K562 (cell line): ENCODE results near the gene CELF4. TPM values are rescaled to one million over a fixed set of nuclear protein-coding genes. Genes with fewer than 3 reads are reported as not detected.
A peak's percentile ranks its signal among the peaks of the same experiment; 100 is the strongest.

Source experiments
- ARNT ChIP-seq, 2 experiments: fragments of 450-650 bp; IDR thresholded peaks; 2 replicates each; pipeline ENCODE4 v1.6.1; 2016; ENCODE audit warnings: mild to moderate bottlenecking in 1 of 2
- ELF2 ChIP-seq: fragments of 250-450 bp; sonication (Bioruptor Pico); IDR thresholded peaks from 2 replicates; pipeline ENCODE4 v1.5.0; 2021; ENCODE audit warnings: mild to moderate bottlenecking
- ETS2 ChIP-seq: IDR thresholded peaks from 2 replicates; pipeline ENCODE4 v1.6.1; 2016; ENCODE audit warnings: borderline replicate concordance, missing genetic modification characterization, mild to moderate bottlenecking, moderate library complexity, missing compliant biosample characterization; ENCODE audit not compliant: poor library complexity, severe bottlenecking
- EWSR1 ChIP-seq: fragments of 450-650 bp; IDR thresholded peaks from 2 replicates; pipeline ENCODE4 v1.6.1; 2018; ENCODE audit warnings: borderline replicate concordance, mild to moderate bottlenecking, low read depth, moderate library complexity; ENCODE audit not compliant: partially characterized antibody
- EZH2 ChIP-seq: IDR thresholded peaks from 2 replicates; pipeline ENCODE4 v1.6.1; 2012; ENCODE audit warnings: low read depth, mild to moderate bottlenecking, inconsistent platforms, low read length, borderline replicate concordance
- MCM7 ChIP-seq, 2 experiments: fragments of 450-650 bp; IDR thresholded peaks; 2 replicates each; pipeline ENCODE4 v1.6.1; 2016 to 2018
- MTA2 ChIP-seq: fragments of 450-650 bp; IDR thresholded peaks from 2 replicates; pipeline ENCODE4 v1.6.1; 2016; ENCODE audit warnings: low read depth
- NONO ChIP-seq, 2 experiments: fragments of 200-400 bp in 1 of 2; fragments of 450-650 bp in 1 of 2; formaldehyde crosslinking in 1 of 2; IDR thresholded peaks; 2 replicates each; pipeline ENCODE4 v1.6.1; 2017; ENCODE audit warnings: low read depth in 2 of 2, mild to moderate bottlenecking in 2 of 2, moderate library complexity in 2 of 2, low read length in 1 of 2
- NRF1 ChIP-seq, 2 experiments: fragments of 450-650 bp; IDR thresholded peaks in 1 of 2; conservative IDR thresholded peaks in 1 of 2; 2 replicates each; pipeline ENCODE4 v1.6.1; 2014; ENCODE audit warnings: mild to moderate bottlenecking in 2 of 2
- PCBP2 ChIP-seq: fragments of 200-400 bp; formaldehyde crosslinking; IDR thresholded peaks from 2 replicates; pipeline ENCODE4 v1.6.1; 2018; ENCODE audit warnings: low read length, low read depth, mild to moderate bottlenecking, moderate library complexity; ENCODE audit not compliant: poor library complexity, severe bottlenecking
- RBM22 ChIP-seq: fragments of 200-400 bp; formaldehyde crosslinking; IDR thresholded peaks from 2 replicates; pipeline ENCODE4 v1.6.1; 2018; ENCODE audit warnings: low read length, low read depth; ENCODE audit not compliant: poor library complexity, severe bottlenecking
- SMAD1 ChIP-seq: fragments of 150-350 bp; IDR thresholded peaks from 2 replicates; pipeline ENCODE4 v1.6.1; 2014; ENCODE audit warnings: low read length, low read depth; ENCODE audit not compliant: partially characterized antibody
- SMAD2 ChIP-seq: fragments of 150-350 bp; IDR thresholded peaks from 2 replicates; pipeline ENCODE4 v1.6.1; 2014; ENCODE audit warnings: low read depth, mild to moderate bottlenecking, low read length
- STAT5B ChIP-seq: fragments of 250-450 bp; sonication (Bioruptor Pico); IDR thresholded peaks from 2 replicates; pipeline ENCODE4 v1.8.0; 2021; ENCODE audit warnings: mild to moderate bottlenecking, inconsistent platforms
- ZC3H4 ChIP-seq: sonication (generic); formaldehyde crosslinking; IDR thresholded peaks from 2 replicates; pipeline ENCODE4 v1.9.0; 2021; ENCODE audit warnings: missing genetic modification reagents, borderline replicate concordance
- ZC3H8 ChIP-seq: fragments of 450-650 bp; IDR thresholded peaks from 2 replicates; pipeline ENCODE4 v1.6.1; 2017
- ZNF436 ChIP-seq: fragments of 250-450, 450-650 bp; sonication (Bioruptor Pico); formaldehyde crosslinking; IDR thresholded peaks from 2 replicates; pipeline ENCODE4 v1.7.0; 2020; ENCODE audit warnings: mild to moderate bottlenecking
- ZNF444 ChIP-seq: fragments of 250-450 bp; sonication (Bioruptor Pico); IDR thresholded peaks from 2 replicates; pipeline ENCODE4 v1.4.0; 2020; ENCODE audit warnings: mild to moderate bottlenecking, moderate library complexity
- polyA plus RNA-seq, 8 experiments: library from polyadenylated mRNA; depleted of rRNA in 4 of 8; stranded (reverse) in 5 of 8; unstranded in 3 of 8; fragments of >200 nt; fragmentation: Nextera tagmentation in 2 of 8; fragmentation: Illumina TruSeq in 1 of 8; extraction: Ambion mirVana in 2 of 8; extraction: Trizol in 1 of 8; gene quantifications; 2 replicates each; pipeline versions ENCODE4 v1.2.1 to v1.2.3, GENCODE V29; 2011 to 2014; ENCODE audit warnings: inconsistent platforms in 1 of 8, missing spikeins in 1 of 8
- total RNA-seq, 7 experiments: library from RNA; depleted of rRNA in 6 of 7; stranded (reverse); fragments of >200 nt in 6 of 7; fragmentation: Illumina TruSeq in 2 of 7; extraction: Trizol in 2 of 7; gene quantifications; 2 replicates each; pipeline versions ENCODE4 v1.2.1 to v1.2.3, GENCODE V29; 2011 to 2021; ENCODE audit warnings: low replicate concordance in 1 of 7
- TF ChIP-seq, protein P1 (sequence below): fragments of 200-800 bp; sonication (Bioruptor generic); IDR thresholded peaks from 2 replicates; pipeline ENCODE4 v1.6.1; 2017; ENCODE audit warnings: missing genetic modification characterization, missing compliant biosample characterization
- TF ChIP-seq, protein P2 (sequence below): fragments of 250-450 bp; sonication (Bioruptor Pico); IDR thresholded peaks from 2 replicates; pipeline ENCODE4 v1.8.0; 2022; ENCODE audit warnings: moderate library complexity, mild to moderate bottlenecking, inconsistent platforms
- TF ChIP-seq, protein P3 (sequence below): sonication (generic); formaldehyde crosslinking; IDR thresholded peaks from 2 replicates; pipeline ENCODE4 v1.8.0; 2022; ENCODE audit warnings: missing genetic modification reagents, mild to moderate bottlenecking, borderline replicate concordance
- TF ChIP-seq, protein P4 (sequence below): IDR thresholded peaks from 2 replicates; pipeline ENCODE4 v1.6.1; 2011; ENCODE audit warnings: borderline replicate concordance, low read depth, mild to moderate bottlenecking, moderate library complexity, low read length; ENCODE audit not compliant: insufficient read depth, poor library complexity, severe bottlenecking
- TF ChIP-seq, protein P5 (sequence below): fragments of 250-450 bp; sonication (Bioruptor Pico); IDR thresholded peaks from 2 replicates; pipeline ENCODE4 v1.8.0; 2021; ENCODE audit warnings: borderline replicate concordance, mild to moderate bottlenecking, moderate library complexity; ENCODE audit not compliant: poor library complexity, severe bottlenecking

The CELF4 gene
- total and polyA plus RNA-seq, 9 of the 15 experiments (the other 6 are each of a cell fraction or from before 2014, with no cell fraction given): 0.04 to 0.24 (median 0.07) TPM; not detected in 3

DNA sequence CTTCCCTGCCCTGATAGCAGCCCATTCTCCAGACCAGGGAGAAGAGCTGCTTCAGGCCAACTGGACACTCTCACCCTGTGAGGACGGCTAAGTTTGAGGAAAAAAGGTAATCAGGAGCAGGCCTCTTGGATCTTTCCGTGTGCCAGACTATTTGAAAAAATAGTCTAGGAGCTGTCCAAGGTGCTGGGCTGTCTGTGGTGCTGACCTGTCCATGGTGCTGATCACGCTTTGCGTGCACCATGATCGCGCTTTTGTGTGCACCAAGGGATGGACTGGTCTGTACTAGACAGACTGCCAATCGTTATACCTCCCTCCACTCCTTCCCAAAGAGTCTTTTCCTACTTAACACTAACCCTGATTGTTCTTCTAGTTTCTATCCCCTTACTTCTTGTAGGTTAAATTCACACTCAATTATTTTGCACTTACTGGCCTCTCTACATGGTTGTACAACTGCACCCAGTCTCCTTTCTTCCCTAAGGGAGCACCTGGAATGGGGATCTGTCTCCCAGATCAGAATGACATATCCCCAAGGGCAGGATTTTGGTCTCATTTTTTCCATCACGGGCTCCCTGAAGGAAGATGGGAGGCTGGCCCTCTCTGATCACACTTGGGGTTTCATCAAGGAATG, 295.4 kb downstream of the CELF4 start (continued):
- TF ChIP-seq SMAD1: no peak
- no peak; the same call in 1 of the 2 replicates for TF ChIP-seq STAT5B
- TF ChIP-seq MCM7 (IDR thresholded peaks at IDR 0.05): no peak
- no peak for TF ChIP-seq PCBP2
- TF ChIP-seq MTA2: no peak
- TF ChIP-seq, protein P1, sequence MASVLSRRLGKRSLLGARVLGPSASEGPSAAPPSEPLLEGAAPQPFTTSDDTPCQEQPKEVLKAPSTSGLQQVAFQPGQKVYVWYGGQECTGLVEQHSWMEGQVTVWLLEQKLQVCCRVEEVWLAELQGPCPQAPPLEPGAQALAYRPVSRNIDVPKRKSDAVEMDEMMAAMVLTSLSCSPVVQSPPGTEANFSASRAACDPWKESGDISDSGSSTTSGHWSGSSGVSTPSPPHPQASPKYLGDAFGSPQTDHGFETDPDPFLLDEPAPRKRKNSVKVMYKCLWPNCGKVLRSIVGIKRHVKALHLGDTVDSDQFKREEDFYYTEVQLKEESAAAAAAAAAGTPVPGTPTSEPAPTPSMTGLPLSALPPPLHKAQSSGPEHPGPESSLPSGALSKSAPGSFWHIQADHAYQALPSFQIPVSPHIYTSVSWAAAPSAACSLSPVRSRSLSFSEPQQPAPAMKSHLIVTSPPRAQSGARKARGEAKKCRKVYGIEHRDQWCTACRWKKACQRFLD: peak; percentile 96
- TF ChIP-seq ZC3H8: no peak
- no peak for TF ChIP-seq ETS2 (tag)
- TF ChIP-seq, protein P2, sequence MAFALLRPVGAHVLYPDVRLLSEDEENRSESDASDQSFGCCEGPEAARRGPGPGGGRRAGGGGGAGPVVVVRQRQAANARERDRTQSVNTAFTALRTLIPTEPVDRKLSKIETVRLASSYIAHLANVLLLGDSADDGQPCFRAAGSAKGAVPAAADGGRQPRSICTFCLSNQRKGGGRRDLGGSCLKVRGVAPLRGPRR (CRISPR knock-in tag): 0 out of 2 replicates have a peak, but pooled peaks have one; percentile 37
- no peak for TF ChIP-seq ARNT (IDR thresholded peaks at IDR 0.05)
- TF ChIP-seq ZNF436: no peak
- TF ChIP-seq ZC3H4: 0 out of 2 replicates have a peak, but pooled peaks have one; percentile 52
- TF ChIP-seq, protein P3, sequence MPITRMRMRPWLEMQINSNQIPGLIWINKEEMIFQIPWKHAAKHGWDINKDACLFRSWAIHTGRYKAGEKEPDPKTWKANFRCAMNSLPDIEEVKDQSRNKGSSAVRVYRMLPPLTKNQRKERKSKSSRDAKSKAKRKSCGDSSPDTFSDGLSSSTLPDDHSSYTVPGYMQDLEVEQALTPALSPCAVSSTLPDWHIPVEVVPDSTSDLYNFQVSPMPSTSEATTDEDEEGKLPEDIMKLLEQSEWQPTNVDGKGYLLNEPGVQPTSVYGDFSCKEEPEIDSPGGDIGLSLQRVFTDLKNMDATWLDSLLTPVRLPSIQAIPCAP (CRISPR knock-in tag): peak; percentile 96; the same call in 1 of the 2 replicates
- no peak for TF ChIP-seq EWSR1
- no peak for TF ChIP-seq ELF2 (CRISPR knock-in tag)
- TF ChIP-seq SMAD2: no peak
- TF ChIP-seq, protein P4, sequence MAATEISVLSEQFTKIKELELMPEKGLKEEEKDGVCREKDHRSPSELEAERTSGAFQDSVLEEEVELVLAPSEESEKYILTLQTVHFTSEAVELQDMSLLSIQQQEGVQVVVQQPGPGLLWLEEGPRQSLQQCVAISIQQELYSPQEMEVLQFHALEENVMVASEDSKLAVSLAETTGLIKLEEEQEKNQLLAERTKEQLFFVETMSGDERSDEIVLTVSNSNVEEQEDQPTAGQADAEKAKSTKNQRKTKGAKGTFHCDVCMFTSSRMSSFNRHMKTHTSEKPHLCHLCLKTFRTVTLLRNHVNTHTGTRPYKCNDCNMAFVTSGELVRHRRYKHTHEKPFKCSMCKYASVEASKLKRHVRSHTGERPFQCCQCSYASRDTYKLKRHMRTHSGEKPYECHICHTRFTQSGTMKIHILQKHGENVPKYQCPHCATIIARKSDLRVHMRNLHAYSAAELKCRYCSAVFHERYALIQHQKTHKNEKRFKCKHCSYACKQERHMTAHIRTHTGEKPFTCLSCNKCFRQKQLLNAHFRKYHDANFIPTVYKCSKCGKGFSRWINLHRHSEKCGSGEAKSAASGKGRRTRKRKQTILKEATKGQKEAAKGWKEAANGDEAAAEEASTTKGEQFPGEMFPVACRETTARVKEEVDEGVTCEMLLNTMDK: no peak
- no peak for TF ChIP-seq RBM22
- no peak for TF ChIP-seq NRF1 (conservative IDR thresholded peaks at IDR 0.05 in 1 of 2, IDR thresholded peaks at IDR 0.05 in 1 of 2)
- no peak for TF ChIP-seq NONO (IDR thresholded peaks at IDR 0.05; ENCODE audit: low read depth in 2 of 2, low read length in 1 of 2)
- TF ChIP-seq, protein P5, sequence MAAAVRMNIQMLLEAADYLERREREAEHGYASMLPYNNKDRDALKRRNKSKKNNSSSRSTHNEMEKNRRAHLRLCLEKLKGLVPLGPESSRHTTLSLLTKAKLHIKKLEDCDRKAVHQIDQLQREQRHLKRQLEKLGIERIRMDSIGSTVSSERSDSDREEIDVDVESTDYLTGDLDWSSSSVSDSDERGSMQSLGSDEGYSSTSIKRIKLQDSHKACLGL (CRISPR knock-in tag): no peak
- TF ChIP-seq ZNF444: no peak
- no peak for TF ChIP-seq EZH2
